Natural killer cell (primary cell): ENCODE measurements around the gene KCNQ1OT1. TPM values are rescaled to one million over a fixed set of nuclear protein-coding genes. Genes with fewer than 3 reads are reported as not detected.

Source experiments
- ATAC-seq, 3 donors: fragments of 150-1000 bp in 2 of 3; fragments of 200-7000 bp in 1 of 3; cut with Tn5 transposase; 1 replicate in 1 of 3; 2 replicates in 2 of 3; pipeline ENCODE4 v1.10.0; 2021; ENCODE audit warnings: mild to moderate bottlenecking in 2 of 3, moderate library complexity in 2 of 3
- DNase-seq, 2 donors: peaks; one replicate each; pipeline versions ENCODE4 v3.0.0 to v3.0.0-alpha.2; 2013 to 2021; ENCODE audit warnings: mixed read lengths in 1 of 2
- H3K27ac ChIP-seq: one replicate; pipeline ENCODE4 v1.5.1; 2013; ENCODE audit warnings: mild to moderate bottlenecking, low read length
- H3K27me3 ChIP-seq: one replicate; pipeline ENCODE4 v1.6.1; 2013; ENCODE audit warnings: low read length; ENCODE audit not compliant: control insufficient read depth, insufficient read depth
- H3K36me3 ChIP-seq: one replicate; pipeline ENCODE4 v1.6.1; 2013; ENCODE audit warnings: low read length; ENCODE audit not compliant: control insufficient read depth, insufficient read depth
- H3K4me1 ChIP-seq: one replicate; pipeline ENCODE4 v1.6.1; 2013; ENCODE audit warnings: low read length; ENCODE audit not compliant: control insufficient read depth, insufficient read depth
- H3K4me3 ChIP-seq: one replicate; pipeline ENCODE4 v1.5.1; 2013; ENCODE audit warnings: low read length
- H3K9me3 ChIP-seq: one replicate; pipeline ENCODE4 v1.6.1; 2013; ENCODE audit warnings: low read length; ENCODE audit not compliant: control insufficient read depth, insufficient read depth
- H3K27ac Mint-ChIP-seq, 2 donors: one replicate each; pipeline ENCODE4 v1.8.0; 2022; ENCODE audit warnings: mild to moderate bottlenecking in 2 of 2, mixed read lengths in 2 of 2, moderate library complexity in 1 of 2
- H3K27me3 Mint-ChIP-seq, 2 donors: one replicate each; pipeline ENCODE4 v1.8.0; 2022; ENCODE audit warnings: low read depth in 2 of 2, mixed read lengths in 2 of 2
- H3K36me3 Mint-ChIP-seq: one replicate; pipeline ENCODE4 v1.8.0; 2022; ENCODE audit warnings: mixed read lengths
- H3K4me1 Mint-ChIP-seq, 2 donors: one replicate each; pipeline ENCODE4 v1.8.0; 2022; ENCODE audit warnings: mixed read lengths in 2 of 2
- H3K4me3 Mint-ChIP-seq: one replicate; pipeline ENCODE4 v1.8.0; 2022; ENCODE audit warnings: mild to moderate bottlenecking, moderate library complexity, mixed read lengths
- H3K9me3 Mint-ChIP-seq, 2 donors: one replicate each; pipeline ENCODE4 v1.8.0; 2022; ENCODE audit warnings: mixed read lengths in 2 of 2
- WGBS: methylation state at CpG from one replicate; pipeline ENCODE4 v1.1.7; 2013; ENCODE audit warnings: missing lambda C conversion rate; ENCODE audit not compliant: insufficient coverage; 5-methylcytosine and 5-hydroxymethylcytosine counted together
- intact Hi-C: fragments of 100-400 bp; cut with micrococcal nuclease; formaldehyde crosslinking; loops from one replicate; pipeline ENCODE4 v1.14.2; 2022
- total RNA-seq, 4 donors: library from RNA; stranded (reverse); fragments of 120-200 nt in 1 of 4; gene quantifications; one replicate each; pipeline versions ENCODE4 v1.2.3 to v1.2.4, GENCODE V29; 2013 to 2022
- TF ChIP-seq, protein P1 (sequence below): fragments of 200-600 bp; IDR thresholded peaks from one replicate; pipeline ENCODE4 v1.8.0; 2022; ENCODE audit warnings: antibody characterized with exemption

KCNQ1OT1 gene
- total RNA-seq, 3 donors from 2014 or later (not counting 1 experiment from before 2014, with no cell fraction given): 0.72 to 0.78 (median 0.75) TPM

DNA sequence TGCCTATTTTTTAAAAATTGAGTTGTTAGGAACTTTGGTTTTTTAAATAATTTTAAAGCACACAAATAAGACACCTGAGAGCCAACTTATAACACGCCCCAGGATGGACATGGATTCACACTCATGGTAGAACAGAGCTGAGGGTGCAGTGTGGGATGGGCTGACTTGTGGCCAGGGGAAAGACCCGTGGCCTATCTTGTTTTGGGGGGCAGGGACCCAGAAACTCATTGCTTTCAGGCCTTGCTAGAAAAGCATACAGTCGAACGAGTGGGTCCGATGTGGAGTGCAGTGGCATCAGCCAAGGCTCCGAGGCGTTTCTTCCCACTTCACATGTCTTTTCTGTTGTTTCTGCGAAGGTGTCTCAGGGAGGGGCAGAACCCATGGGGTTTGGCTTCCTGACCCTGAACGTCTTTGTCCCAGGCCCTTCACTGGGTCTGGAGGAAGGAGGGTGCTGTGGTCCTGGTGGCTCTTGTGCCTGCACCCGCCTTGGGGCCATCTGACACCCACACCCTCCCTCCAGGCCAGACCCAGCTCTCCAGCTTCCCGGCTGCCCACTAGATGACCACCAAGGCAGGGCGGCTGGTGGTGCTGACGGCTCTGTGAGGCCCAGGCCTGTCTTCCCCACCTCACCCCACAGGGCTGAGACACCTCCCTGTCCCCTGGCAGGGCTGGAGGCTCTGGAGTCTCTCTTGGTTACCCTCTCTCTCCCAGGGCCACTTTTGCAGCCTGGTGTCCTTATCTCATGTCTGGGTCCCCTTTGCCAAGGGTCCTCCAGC lies 134.2 kb downstream of the KCNQ1OT1 start:
- ATAC-seq (no peak), DNase-seq (no peak)
- WGBS: 86% methylated on average over 13 of the region's 13 CpGs

DNA sequence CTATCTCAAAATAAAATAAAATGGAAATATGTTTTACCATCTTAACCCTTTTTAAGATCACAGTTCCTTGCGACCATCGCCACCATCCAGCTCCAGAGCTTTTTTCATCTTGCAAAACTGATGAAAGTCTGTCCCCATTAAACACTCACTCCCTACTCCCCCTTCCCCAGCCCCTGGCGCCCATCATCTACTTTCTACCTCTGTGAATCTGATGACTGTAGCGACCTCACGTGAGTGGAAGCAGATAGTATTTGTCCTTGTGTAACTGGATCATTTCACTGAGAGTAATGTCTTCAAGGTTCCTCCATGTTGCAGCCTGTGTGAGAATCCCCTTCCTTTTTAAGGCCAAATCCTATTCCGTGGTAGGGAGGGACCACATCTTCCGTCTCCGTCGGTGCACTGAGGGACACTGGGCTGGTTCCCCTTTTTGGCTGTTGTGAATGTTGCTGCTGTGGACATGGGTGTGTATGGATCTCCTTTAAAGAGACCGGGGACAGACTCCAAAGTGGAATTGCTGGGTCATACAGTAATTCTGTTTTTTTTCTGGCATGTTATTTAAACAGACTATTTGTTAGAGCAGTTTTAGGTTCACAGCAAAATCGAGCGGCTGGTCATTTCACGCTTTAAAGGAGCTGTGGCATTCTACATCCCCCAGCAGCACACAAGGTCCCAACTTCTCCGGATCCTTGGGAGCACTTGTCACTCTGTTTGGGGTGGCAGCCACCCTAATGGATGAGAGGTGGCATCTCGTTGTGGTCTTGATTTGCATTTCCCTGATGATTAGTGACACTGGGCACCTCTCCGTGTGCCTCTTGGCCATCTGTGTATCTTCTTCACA lies 135.0 kb downstream of the KCNQ1OT1 start:
- Histone ChIP-seq H3K27me3 (no peaks in the 10 kb centered on the region), H3K9me3 (no peaks in the 10 kb centered on the region), H3K27ac (no peak overlapping the region), H3K4me3 (no peak overlapping the region), H3K4me1 (peaks cover 7% of the 10 kb centered on the region), H3K36me3 (no peaks in the 10 kb centered on the region)
- no peaks in the 10 kb centered on the region for H3K27me3 Mint-ChIP-seq
- TF ChIP-seq, protein P1, sequence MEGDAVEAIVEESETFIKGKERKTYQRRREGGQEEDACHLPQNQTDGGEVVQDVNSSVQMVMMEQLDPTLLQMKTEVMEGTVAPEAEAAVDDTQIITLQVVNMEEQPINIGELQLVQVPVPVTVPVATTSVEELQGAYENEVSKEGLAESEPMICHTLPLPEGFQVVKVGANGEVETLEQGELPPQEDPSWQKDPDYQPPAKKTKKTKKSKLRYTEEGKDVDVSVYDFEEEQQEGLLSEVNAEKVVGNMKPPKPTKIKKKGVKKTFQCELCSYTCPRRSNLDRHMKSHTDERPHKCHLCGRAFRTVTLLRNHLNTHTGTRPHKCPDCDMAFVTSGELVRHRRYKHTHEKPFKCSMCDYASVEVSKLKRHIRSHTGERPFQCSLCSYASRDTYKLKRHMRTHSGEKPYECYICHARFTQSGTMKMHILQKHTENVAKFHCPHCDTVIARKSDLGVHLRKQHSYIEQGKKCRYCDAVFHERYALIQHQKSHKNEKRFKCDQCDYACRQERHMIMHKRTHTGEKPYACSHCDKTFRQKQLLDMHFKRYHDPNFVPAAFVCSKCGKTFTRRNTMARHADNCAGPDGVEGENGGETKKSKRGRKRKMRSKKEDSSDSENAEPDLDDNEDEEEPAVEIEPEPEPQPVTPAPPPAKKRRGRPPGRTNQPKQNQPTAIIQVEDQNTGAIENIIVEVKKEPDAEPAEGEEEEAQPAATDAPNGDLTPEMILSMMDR: no peak
- DNase-seq (no peak), ATAC-seq (no peak)
- H3K4me3 Mint-ChIP-seq: no peak overlapping the region
- H3K27ac Mint-ChIP-seq: no peak overlapping the region
- 89% methylated on average over 16 of the region's 16 CpGs for WGBS
- intact Hi-C loops: no loop called here
- no peaks in the 10 kb centered on the region for H3K36me3 Mint-ChIP-seq
- H3K9me3 Mint-ChIP-seq: no peaks in the 10 kb centered on the region
- H3K4me1 Mint-ChIP-seq: peaks cover 0 to 2% of the 10 kb centered on the region in 2 donors

More for the DNA sequence above, 134.2 kb downstream of the KCNQ1OT1 start:
- no peak overlapping the region for H3K4me3 ChIP-seq
- intact Hi-C loops: no loop called here
- TF ChIP-seq, protein P1: no peak
- peaks cover 15% of the 10 kb centered on the region for H3K4me1 ChIP-seq
- Mint-ChIP-seq H3K9me3 (no peaks in the 10 kb centered on the region), H3K27me3 (no peaks in the 10 kb centered on the region), H3K27ac (no peak overlapping the region), H3K4me3 (no peak overlapping the region), H3K36me3 (no peaks in the 10 kb centered on the region), H3K4me1 (no peaks in the 10 kb centered on the region)
- H3K27me3 ChIP-seq: no peaks in the 10 kb centered on the region
- H3K27ac ChIP-seq: no peak overlapping the region
- H3K36me3 ChIP-seq: no peaks in the 10 kb centered on the region
- H3K9me3 ChIP-seq: no peaks in the 10 kb centered on the region

DNA sequence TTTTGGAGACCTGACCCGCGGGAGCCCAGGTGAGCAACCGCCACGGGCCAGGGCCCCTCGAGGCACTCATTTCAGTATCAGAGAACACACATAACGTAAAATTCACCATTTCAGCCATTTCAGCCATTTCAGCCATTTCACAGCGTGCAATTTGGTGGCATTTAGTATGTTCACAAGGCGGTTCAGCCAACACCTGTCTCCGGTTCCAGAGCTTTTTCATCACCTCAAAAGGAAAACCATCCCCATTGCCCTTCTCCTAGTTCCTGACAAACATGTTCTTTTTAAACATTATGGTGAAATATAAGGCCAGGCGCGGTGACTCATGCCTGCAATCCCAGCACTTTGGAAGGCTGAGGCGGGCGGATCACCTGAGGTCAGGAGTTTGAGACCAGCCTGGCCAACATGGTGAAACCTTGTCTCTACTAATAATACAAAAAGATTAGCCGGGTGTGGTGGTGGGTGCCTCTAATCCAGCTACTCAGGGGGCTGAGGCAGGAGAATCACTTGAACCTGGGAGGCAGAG lies 135.7 kb downstream of the KCNQ1OT1 start:
- H3K4me1 ChIP-seq: peaks cover 5% of the 10 kb centered on the region
- H3K9me3 ChIP-seq: no peaks in the 10 kb centered on the region
- H3K27ac ChIP-seq: no peak overlapping the region
- TF ChIP-seq, protein P1: no peak
- H3K36me3 Mint-ChIP-seq: no peaks in the 10 kb centered on the region
- peaks cover 0 to 5% of the 10 kb centered on the region in 2 donors for H3K4me1 Mint-ChIP-seq
- intact Hi-C loops: no loop called here
- no peaks in the 10 kb centered on the region for H3K27me3 ChIP-seq
- DNase-seq: no peak
- 95% methylated on average over 12 of the region's 14 CpGs for WGBS
- no peaks in the 10 kb centered on the region for H3K36me3 ChIP-seq
- H3K27me3 Mint-ChIP-seq: no peaks in the 10 kb centered on the region
- H3K27ac Mint-ChIP-seq: no peak overlapping the region
- H3K4me3 Mint-ChIP-seq: no peak overlapping the region
- ATAC-seq: no peak
- H3K4me3 ChIP-seq: no peak overlapping the region
- no peaks in the 10 kb centered on the region for H3K9me3 Mint-ChIP-seq
